Central memory CD8-positive, alpha-beta T cell (primary cell): ENCODE measurements around the gene ZNF462.

ENCODE experiments used
- ATAC-seq: fragments of 150-1000 bp; cut with Tn5 transposase; replicated peaks from 2 replicates; pipeline ENCODE4 v1.10.0; 2022; ENCODE audit warnings: mild to moderate bottlenecking, moderate FRiP score, moderate number of reproducible peaks; ENCODE audit not compliant: poor library complexity, severe bottlenecking; ENCODE audit errors: extremely low read depth
- DNase-seq, 2 donors: peaks; one replicate each; pipeline ENCODE4 v3.0.0; 2021; ENCODE audit warnings: low spot score in 2 of 2
- H3K27ac Mint-ChIP-seq: one replicate; pipeline ENCODE4 v1.8.0; 2022; ENCODE audit warnings: low read depth, mild to moderate bottlenecking, moderate library complexity, mixed read lengths
- H3K27me3 Mint-ChIP-seq: one replicate; pipeline ENCODE4 v1.8.0; 2022; ENCODE audit warnings: mixed read lengths
- H3K36me3 Mint-ChIP-seq: one replicate; pipeline ENCODE4 v1.8.0; 2022; ENCODE audit warnings: mild to moderate bottlenecking, moderate library complexity, mixed read lengths; ENCODE audit not compliant: insufficient read depth
- H3K4me1 Mint-ChIP-seq: one replicate; pipeline ENCODE4 v1.8.0; 2022; ENCODE audit warnings: mixed read lengths
- H3K4me3 Mint-ChIP-seq: one replicate; pipeline ENCODE4 v1.8.0; 2022; ENCODE audit warnings: mild to moderate bottlenecking, moderate library complexity, mixed read lengths
- H3K9me3 Mint-ChIP-seq: one replicate; pipeline ENCODE4 v1.8.0; 2022; ENCODE audit warnings: mixed read lengths

ZNF462 gene

DNA sequence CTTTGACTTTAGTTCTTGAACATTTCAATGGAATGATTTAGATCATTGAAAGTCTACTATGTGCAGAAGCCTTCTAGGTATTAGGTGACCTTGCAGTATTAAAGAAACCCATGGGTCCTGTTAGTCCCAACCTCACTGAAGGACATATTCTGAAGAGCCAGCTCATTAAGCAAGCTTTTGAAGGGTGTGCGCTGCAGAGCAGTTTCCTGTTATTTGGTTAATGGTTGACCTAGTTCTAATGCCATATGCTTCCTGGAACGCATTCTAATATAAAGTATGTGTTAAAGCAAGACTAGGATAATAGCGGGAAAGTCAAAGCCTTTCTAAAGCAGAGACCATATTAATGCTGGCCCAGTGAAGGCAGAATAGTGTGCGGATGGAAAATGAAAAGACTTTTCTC lies 20.1 kb downstream of the ZNF462 start:
- Mint-ChIP-seq H3K27me3 (no peaks in the 10 kb centered on the region), H3K9me3 (peaks cover 5% of the 10 kb centered on the region), H3K4me1 (no peaks in the 10 kb centered on the region), H3K4me3 (no peak overlapping the region), H3K27ac (no peak overlapping the region), H3K36me3 (no peaks in the 10 kb centered on the region)
- ATAC-seq (no peak), DNase-seq (no peak)

DNA sequence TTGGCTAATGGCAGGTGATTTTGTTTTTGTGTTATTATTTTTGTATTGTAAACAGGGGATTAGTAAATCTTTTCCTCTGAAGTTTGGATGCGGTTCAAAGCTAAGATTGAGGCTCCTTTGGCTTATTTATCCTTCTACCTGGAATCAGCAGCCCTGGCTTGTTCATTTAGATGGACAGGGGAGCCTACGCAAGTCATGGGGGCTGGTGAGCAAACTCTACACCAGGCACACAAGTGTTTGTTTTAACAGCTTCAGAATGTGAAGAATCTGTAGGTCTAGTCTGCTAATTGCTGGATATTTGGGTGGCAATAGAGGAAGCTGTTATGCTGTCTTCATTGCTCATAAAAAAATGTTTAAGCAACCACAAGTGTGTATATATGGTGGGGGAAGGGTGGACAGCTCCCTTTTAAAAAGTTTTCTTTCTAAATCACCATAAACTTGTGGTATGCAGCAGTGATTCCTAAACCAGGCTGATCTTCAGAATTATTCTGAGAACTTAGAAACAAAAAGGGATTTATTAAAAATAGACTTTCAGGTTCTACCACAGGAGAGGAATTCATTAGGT lies 20.7 kb downstream of the ZNF462 start:
- Mint-ChIP-seq H3K4me3 (no peak overlapping the region), H3K36me3 (no peaks in the 10 kb centered on the region), H3K9me3 (peaks cover 5% of the 10 kb centered on the region), H3K27ac (no peak overlapping the region), H3K27me3 (no peaks in the 10 kb centered on the region), H3K4me1 (no peaks in the 10 kb centered on the region)
- ATAC-seq (no peak), DNase-seq (no peak)

DNA sequence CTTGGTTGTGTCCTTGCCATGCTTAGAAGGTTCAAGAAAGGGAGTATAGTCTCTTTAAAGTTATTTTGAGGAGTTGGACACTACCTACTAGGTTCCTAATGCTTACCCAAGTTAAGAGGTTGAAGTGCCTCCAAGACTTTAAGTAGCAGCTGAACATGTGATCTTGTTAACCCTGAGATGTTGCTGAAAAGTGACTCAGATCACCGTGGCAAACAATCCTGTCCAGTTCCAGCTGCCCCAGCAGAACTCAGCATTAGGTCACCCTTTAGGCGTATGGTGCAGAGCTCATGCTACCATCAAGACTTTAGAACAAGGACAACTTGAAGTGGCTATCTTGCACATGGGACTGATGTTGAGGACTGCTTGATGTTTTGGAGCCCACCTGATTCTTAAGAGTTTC lies 22.5 kb downstream of the ZNF462 start:
- ATAC-seq = no peak
- Mint-ChIP-seq H3K4me1 (no peaks in the 10 kb centered on the region), H3K4me3 (no peak overlapping the region), H3K36me3 (no peaks in the 10 kb centered on the region), H3K27me3 (no peaks in the 10 kb centered on the region), H3K9me3 (peaks cover 12% of the 10 kb centered on the region), H3K27ac (no peak overlapping the region)
- no peak for DNase-seq

DNA sequence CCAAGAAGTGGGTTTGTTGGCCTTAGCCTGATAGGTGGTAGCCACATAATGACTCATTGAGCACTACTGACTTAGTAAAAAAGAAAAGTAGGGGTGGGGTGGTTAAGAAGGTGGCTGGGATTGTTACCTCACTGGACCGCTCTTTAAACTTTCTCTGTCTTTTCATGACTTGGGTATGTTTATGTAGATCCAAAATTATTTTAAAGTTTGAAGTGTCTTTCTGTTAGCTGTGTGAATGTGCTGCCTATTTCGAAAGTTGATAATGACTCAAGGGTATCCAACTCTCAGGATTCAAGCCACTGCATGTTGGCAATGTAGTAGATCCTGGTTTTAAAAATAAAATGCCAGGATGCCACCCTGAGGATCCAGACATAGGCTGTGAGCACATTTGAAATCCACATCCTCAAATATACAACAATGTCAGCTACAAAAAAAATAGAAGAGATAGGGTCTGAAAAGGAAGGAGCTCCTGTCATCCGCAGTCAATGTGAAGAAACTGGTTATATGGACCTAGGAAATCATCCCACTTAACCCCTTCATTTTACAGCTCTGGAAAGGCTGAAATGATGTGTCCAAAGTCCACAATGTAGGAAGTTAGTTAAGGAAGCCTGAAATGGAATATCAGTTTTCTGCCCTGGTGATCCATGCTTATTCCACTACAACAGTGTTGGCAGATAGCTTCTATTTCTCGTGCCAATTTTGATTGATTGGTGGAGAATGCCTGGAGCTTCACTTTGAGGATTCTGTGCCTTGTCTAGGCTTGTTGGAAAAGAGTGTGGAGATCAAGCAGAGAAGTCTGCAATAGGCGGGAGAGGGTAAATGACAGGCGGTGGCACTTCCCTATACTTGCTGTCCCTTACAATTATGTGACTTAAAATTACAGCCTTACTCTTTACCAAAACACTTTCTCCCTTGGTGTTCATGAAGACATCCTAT lies 23.4 kb downstream of the ZNF462 start:
- H3K27ac Mint-ChIP-seq = no peak overlapping the region
- DNase-seq = no peak
- H3K4me1 Mint-ChIP-seq = no peaks in the 10 kb centered on the region
- H3K36me3 Mint-ChIP-seq = no peaks in the 10 kb centered on the region
- H3K4me3 Mint-ChIP-seq = no peak overlapping the region
- no peak for ATAC-seq
- peaks cover 12% of the 10 kb centered on the region for H3K9me3 Mint-ChIP-seq
- no peaks in the 10 kb centered on the region for H3K27me3 Mint-ChIP-seq

DNA sequence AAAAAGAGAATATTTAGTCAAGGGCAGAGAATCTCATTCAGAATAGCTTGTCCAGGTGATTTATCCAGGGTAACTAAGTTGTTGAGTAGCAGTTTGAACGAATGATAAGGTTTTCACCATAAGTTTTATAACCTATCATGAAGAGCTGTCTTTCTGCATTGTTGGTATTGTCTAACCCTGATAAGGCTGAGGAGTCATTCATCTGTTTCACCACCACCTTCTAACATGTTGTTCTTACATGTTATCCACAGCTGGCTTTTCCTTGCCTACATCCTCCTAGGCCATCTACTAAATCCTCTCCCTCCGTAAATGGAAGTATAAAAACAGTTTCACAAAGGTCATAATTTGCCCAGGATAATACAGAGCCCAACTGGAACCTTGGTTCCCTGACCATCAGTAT lies 24.1 kb downstream of the ZNF462 start:
- Mint-ChIP-seq H3K27ac (no peak overlapping the region), H3K36me3 (no peaks in the 10 kb centered on the region), H3K27me3 (no peaks in the 10 kb centered on the region), H3K4me1 (no peaks in the 10 kb centered on the region), H3K4me3 (no peak overlapping the region), H3K9me3 (peaks cover 12% of the 10 kb centered on the region)
- DNase-seq (no peak), ATAC-seq (no peak)

DNA sequence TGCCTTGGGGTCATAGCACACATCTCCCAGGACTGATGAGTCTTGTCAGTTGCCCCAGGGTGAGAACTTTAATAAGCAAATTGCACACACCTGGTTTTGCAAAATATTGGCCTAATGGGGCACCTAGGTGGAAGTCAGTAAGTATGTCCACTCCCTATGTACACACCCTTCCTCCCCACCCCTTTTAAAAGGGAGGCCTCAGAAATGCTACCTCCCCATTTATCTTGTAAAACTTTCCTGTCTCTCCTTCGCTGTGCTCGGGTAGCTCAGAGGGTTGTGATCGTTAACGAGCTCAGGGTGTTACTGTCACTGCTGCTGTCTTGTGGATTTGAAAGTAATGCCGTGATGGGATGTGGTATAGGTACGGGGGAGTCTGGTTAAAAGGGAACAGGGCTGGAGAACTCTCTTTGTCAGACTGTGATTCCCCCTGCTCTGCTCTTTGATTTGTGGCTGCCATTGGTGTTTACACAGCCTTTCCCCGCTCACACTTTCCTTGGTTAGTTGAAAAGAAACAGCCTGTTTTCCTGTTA lies 26.2 kb downstream of the ZNF462 start:
- Mint-ChIP-seq H3K4me3 (no peak overlapping the region), H3K4me1 (no peaks in the 10 kb centered on the region), H3K9me3 (peaks cover 9% of the 10 kb centered on the region), H3K36me3 (no peaks in the 10 kb centered on the region), H3K27ac (no peak overlapping the region), H3K27me3 (no peaks in the 10 kb centered on the region)
- no peak for DNase-seq
- no peak for ATAC-seq

DNA sequence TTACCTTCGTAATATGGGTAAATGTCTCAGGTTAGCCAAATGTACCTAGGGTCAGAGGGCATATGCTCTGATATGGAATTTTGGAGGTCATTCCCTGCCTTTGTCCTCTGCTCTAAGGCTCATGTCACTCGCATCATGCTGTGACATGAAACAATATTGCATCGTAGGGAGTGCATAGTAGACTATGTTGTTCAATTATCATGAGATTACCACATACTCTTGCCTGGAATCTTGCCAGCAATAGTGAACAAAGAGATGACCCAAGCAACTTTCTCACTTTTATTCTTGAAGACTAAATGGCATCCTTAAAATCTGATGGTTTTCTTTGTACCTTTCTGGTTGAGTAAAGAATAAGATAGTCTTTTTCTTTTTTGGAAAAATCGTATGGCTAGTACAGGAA lies 27.6 kb downstream of the ZNF462 start:
- H3K9me3 Mint-ChIP-seq = peaks cover 7% of the 10 kb centered on the region
- no peaks in the 10 kb centered on the region for H3K4me1 Mint-ChIP-seq
- H3K36me3 Mint-ChIP-seq = no peaks in the 10 kb centered on the region
- no peak overlapping the region for H3K4me3 Mint-ChIP-seq
- no peak for DNase-seq
- ATAC-seq = no peak
- H3K27me3 Mint-ChIP-seq = no peaks in the 10 kb centered on the region
- H3K27ac Mint-ChIP-seq = no peak overlapping the region

DNA sequence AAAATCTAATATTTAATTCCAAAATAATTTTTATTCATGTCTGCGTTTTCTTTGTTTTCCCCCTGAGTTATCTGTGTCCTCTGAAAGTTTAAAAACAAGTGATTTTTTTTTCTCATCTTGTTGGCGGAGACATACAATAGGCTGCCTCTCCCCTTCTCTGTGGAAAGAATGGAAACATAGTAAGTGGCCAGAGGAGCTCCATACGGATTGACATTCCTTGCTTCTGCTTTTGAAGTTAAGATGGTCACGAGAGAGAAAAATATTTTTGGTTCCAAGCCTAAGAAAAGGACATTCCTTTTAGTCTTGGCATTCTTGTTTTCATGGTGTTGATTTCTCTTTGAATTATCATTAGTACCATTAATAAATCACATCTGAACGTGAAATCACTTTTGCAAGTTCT lies 28.3 kb downstream of the ZNF462 start:
- no peak for ATAC-seq
- Mint-ChIP-seq H3K27me3 (no peaks in the 10 kb centered on the region), H3K4me1 (no peaks in the 10 kb centered on the region), H3K27ac (no peak overlapping the region), H3K4me3 (no peak overlapping the region), H3K36me3 (no peaks in the 10 kb centered on the region), H3K9me3 (peaks cover 7% of the 10 kb centered on the region)
- DNase-seq = no peak

DNA sequence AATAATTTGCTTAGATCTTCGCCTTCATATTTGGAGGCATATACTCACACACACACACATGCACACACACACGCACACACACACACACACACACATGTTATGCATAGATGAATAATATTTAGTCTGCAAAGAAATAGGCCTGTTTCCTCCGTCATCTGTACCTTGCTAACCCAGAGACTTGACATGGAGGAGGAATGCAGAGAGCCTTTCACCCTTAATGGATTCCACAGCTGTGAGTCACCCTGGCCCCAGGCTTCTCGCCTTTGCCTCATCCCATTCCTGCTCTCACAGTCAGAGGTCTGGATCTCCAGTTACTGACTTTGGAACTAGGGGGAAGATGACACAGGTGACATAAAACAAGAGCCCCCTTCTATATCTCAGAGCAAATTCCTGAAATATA lies 29.7 kb downstream of the ZNF462 start:
- H3K27ac Mint-ChIP-seq = no peak overlapping the region
- no peak overlapping the region for H3K4me3 Mint-ChIP-seq
- H3K27me3 Mint-ChIP-seq = no peaks in the 10 kb centered on the region
- no peaks in the 10 kb centered on the region for H3K36me3 Mint-ChIP-seq
- no peak for DNase-seq
- H3K9me3 Mint-ChIP-seq = peaks cover 7% of the 10 kb centered on the region
- no peak for ATAC-seq
- H3K4me1 Mint-ChIP-seq = no peaks in the 10 kb centered on the region

DNA sequence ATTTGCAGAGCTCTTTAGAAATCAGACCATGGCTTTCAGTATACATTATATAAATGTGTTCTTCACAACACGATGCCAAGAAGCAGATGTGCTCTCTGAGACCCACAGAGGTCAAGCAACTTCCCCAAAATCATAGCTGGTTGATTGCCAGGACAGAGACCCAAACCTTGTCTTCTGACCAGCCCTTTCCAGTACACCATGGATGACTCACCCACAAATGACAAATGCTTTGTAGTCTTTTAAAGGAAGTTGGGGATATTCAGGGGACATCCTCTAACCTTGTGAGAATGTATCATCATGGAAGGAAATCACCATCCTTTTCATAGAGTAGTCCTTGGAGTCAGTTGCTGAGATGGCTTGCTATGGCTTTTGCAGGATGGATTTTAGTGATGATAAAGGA lies 30.1 kb downstream of the ZNF462 start:
- no peaks in the 10 kb centered on the region for H3K4me1 Mint-ChIP-seq
- no peaks in the 10 kb centered on the region for H3K36me3 Mint-ChIP-seq
- no peak overlapping the region for H3K27ac Mint-ChIP-seq
- no peak for DNase-seq
- no peak overlapping the region for H3K4me3 Mint-ChIP-seq
- H3K9me3 Mint-ChIP-seq = peaks cover 7% of the 10 kb centered on the region
- ATAC-seq = no peak
- H3K27me3 Mint-ChIP-seq = no peaks in the 10 kb centered on the region

DNA sequence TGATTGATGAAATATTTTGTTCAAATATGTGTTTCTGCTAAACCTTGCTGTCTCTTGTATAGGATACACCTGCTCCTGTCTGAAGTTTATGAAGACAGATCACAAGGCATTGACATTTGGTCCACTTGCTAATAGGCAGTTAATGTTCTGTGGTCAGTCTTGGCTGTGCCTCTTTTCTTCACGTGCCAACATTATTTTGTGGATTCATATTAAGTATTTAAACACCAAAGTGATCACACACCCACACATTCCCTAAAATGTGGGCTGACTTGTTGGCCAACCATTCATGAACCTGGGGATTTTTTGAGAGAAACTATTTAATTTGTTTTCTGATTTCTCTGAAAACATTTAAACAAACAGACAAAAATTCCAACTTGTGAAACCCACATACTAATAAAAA lies 33.7 kb downstream of the ZNF462 start:
- no peak overlapping the region for H3K4me3 Mint-ChIP-seq
- no peaks in the 10 kb centered on the region for H3K4me1 Mint-ChIP-seq
- no peaks in the 10 kb centered on the region for H3K27me3 Mint-ChIP-seq
- ATAC-seq (no peak), DNase-seq (no peak)
- H3K27ac Mint-ChIP-seq = no peak overlapping the region
- H3K36me3 Mint-ChIP-seq = no peaks in the 10 kb centered on the region
- H3K9me3 Mint-ChIP-seq = peaks cover 18% of the 10 kb centered on the region

DNA sequence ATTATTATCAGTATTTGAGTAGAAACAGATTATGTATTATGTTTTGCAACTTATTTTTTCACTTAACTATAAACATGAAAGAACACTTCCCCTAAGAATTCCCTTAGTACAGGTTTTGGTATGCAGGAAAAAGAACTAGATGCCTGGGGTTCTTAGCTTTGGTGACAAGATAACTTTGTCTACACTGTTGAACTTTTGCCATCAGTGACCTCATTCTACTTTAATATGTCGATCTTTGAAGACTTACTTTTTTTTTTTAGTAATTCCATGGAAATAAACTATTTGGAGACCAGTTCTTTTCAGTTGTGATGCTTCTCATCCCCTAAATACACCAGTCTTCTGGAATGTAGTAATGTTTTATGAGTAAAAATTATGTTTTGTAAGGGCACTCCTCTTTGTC lies 34.3 kb downstream of the ZNF462 start:
- Mint-ChIP-seq H3K27me3 (no peaks in the 10 kb centered on the region), H3K27ac (no peak overlapping the region), H3K9me3 (peaks cover 20% of the 10 kb centered on the region), H3K4me1 (no peaks in the 10 kb centered on the region), H3K4me3 (no peak overlapping the region), H3K36me3 (no peaks in the 10 kb centered on the region)
- DNase-seq (no peak), ATAC-seq (no peak)

DNA sequence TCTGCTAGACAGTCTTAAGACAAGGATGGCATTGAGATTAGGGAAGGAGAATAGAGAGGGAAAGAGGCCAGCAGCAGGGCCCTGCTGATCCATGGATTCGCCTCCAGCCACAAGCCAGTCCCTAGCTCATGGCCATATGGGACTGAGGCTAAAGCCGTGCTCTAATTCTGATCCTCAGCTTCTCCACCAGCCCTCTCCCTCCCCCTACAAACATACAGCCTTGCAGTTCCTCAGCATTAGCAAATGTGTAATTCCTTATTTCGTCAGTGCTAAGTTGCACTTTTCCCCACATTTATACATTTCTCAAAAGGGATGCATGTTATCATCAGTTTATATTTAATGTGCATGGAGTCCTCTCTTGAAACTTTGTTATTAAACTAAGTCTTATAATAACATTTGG lies 34.8 kb downstream of the ZNF462 start:
- peaks cover 25% of the 10 kb centered on the region for H3K9me3 Mint-ChIP-seq
- H3K36me3 Mint-ChIP-seq = no peaks in the 10 kb centered on the region
- no peaks in the 10 kb centered on the region for H3K27me3 Mint-ChIP-seq
- ATAC-seq (no peak), DNase-seq (no peak)
- no peaks in the 10 kb centered on the region for H3K4me1 Mint-ChIP-seq
- no peak overlapping the region for H3K27ac Mint-ChIP-seq
- H3K4me3 Mint-ChIP-seq = no peak overlapping the region
